Measurements from ENCODE around the gene SRRM1. TPM values are rescaled to one million over a fixed set of nuclear protein-coding genes. Genes with fewer than 3 reads are reported as not detected.
"Not testable (repeated sequence)": the region's sequence is repeated elsewhere in the genome, so short reads cannot be mapped to it uniquely, and the experiment has no call there.

SRRM1 gene
- total RNA-seq, 1 donor from 2014 or later: 155 TPM

DNA sequence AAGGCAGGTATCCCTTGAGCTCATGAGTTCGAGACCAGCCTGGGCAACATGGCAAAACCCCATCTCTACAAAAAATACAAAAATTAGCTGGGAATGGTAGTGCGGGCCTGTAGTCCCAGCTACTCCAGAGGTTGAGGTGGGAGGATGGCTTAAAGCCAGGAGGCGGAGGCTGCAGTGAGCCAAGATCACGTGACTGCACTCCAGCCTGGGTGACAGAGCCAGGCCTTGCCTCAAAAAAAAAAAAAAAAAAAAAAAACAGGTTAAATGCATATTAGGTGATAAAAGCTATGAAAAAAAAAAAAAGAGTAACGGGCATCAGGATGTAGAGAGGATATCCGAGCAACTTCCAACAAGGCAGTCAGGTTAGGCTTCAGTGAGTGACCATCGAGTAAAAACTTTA lies 2.8 kb upstream of the SRRM1 start:
- no peak for DNase-seq (ENCODE audit: low spot score)
- no peak for ATAC-seq
- intact Hi-C loops (cut with DNase I): no loop called here

DNA sequence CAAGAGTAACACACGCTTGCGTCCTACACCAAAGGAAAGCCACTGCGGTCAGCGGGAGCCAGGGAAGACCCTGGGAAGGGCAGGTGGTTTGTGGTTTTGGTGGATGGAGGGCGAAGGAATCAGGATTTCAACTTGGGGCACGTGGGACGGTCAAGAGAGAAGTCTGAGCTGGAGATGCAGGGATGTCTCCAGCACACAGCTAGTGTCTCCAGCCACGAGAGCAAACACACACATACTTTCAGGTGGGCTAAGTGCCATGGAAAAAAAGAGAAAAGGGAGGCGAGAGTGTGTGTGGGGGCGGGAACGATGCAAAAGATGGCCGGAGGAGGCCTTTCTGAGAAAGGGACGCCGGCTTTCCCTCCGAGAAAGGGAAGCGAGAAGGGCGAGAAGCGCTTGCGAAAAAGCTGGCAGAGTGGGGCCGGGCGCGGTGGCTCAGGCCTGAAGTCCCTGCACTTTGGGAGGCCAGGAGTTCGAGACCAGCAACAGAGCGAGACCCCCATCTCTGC lies 1.4 kb upstream of the SRRM1 start:
- DNase-seq (ENCODE audit: low spot score) (peak; percentile 70), ATAC-seq (no peak)
- intact Hi-C loops (cut with DNase I): no loop called here

DNA sequence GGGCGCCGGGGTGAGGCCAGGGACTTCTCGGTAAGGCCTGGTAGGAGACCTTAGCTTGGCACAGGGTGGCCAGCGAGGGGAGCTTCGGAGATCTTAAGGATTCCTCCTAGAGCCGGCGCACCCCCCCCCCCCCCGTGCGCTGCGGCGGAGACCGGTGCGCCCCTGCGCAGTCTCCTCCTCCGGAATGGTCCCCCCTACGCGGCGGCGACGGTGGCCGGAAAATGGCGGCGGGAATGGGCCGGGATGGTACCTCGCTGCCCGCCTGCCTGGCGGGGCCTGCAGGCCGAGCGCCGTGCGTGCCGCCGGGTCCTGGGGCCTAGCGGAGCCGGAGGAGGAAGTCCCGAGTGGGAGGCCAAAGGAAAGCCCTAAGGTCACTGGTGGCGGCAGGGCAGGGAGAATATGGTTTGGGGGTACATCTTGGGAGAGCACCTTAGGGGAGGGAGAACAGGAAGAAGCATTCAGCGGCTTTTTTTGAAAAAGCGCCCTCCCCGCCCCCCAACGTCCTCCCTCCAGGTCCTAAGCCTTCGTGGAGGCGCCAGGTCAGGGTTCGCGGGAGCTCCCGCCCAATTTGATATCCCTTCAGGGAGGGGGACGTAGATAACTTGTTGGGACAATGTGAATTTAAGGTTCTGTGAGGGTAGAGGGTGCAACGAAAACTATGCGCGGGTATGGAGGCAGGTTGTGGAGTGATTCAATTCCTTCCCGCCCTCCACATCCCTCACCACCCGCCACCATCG lies 429 bp downstream of the SRRM1 start:
- intact Hi-C loops (cut with DNase I): no loop called here
- peak; percentile 1 for ATAC-seq
- no peak for DNase-seq (ENCODE audit: low spot score)

DNA sequence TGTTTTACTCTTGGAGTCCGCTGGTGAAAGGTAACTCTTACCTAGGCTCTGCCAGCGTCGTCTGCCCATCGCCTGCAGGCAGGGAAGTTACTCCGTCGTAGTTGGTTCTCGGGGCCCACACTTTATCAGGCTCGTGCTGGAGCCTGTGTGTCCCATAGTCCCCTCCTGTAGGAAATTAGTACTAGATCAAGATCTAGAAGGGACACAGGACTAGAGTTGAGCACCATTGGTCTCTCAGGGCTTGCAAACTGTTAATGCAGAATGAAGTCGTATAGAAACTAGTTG lies 940 bp downstream of the SRRM1 start:
- ATAC-seq: no peak
- intact Hi-C loops (cut with DNase I): no loop called here
- no peak for DNase-seq (ENCODE audit: low spot score)

DNA sequence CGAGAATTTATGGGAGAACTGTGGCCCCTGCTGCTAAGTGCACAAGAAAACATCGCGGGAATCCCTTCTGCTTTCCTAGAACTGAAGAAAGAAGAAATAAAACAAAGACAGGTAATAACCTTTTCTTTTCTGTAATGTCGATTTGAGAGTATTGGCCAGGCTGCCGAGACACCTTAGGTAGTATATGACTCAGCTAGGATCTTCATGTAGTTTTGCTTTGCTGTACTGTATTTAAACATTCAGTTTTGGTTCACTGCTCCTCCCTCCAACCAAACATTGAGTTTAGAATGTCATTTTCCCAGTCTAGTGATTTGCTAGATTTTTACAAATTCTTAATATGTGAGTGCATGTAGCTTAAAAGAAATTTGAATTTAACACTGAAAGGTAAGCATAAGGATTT lies 5.8 kb downstream of the SRRM1 start:
- ATAC-seq (no peak), DNase-seq (ENCODE audit: low spot score) (no peak)
- intact Hi-C loops (cut with DNase I): no loop called here

DNA sequence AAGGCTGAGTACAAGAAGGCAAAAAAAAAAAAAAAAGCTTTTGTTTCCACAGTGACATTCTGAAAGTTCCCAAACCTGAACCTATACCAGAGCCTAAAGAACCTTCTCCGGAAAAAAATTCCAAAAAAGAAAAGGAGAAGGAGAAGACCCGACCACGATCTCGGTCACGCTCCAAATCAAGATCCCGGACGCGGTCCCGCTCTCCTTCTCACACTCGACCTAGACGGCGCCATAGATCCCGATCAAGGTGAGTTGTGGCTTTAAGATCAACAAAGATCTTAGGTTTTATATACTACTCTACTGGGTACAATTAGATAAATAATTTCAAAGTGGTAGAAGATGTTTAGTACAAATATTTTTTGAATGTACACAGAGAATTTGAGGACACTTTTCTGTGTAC lies 9.3 kb downstream of the SRRM1 start:
- intact Hi-C loops (cut with DNase I): no loop called here
- no peak for ATAC-seq
- no peak for DNase-seq (ENCODE audit: low spot score)

DNA sequence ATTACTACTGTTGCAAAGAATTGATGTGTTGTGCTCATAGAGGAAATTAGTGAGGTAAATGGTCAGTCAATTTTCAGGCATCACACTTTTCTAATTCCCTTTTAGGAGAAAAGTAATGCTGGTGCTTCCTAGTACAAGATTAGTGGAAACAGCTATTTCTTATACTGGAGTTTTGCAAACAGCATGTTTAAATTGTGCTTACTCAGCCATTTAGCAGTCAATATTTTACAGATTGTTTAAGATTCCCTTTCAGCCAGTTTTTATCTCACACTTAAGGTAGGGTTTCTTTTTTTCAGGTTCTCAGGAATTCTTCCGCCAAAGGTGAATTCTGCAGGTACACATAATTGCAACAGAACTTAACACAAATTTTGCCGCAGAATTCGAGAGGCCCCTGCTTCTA lies 10.9 kb downstream of the SRRM1 start:
- no peak for DNase-seq (ENCODE audit: low spot score)
- no peak for ATAC-seq
- intact Hi-C loops (cut with DNase I): no loop called here

DNA sequence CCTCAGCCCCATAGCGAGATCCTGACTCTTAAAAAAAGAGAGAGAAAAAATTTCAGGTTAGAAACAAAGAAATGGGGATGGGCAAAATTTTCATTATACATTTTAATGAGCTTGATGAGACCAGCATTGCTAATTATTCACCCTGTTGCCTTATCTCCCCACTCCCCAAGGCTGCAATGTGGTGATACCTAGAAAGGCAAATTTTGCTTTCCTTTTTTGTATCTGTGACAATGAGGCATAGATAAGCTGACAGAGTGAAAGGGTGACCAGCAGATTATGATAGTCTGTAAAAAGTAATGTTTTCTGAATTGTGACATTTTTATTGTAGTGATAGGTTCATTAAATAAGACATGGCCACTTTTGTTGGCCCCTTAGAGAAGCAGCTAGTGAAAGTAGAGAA lies 12.9 kb downstream of the SRRM1 start:
- DNase-seq (ENCODE audit: low spot score) (no peak), ATAC-seq (no peak)
- intact Hi-C loops (cut with DNase I): no loop called here

DNA sequence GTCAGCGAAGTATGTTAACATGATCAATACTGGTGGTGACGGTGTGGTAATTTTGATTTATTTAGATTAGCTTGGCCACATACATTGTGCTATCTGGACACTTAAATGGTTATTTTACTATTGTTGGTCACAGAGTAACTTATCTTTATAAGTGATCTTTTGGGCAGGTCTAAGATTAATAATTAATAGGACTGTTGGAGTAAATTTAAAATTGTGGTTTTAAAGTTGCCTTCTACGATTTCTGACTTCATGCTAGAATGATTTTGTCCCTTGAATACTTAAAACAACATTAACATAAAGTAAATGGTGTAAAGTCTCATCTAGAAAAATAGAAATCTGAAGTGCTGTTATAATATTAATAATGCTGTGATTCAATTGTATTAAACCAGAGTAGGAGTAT lies 14.7 kb downstream of the SRRM1 start:
- no peak for DNase-seq (ENCODE audit: low spot score)
- ATAC-seq: no peak
- intact Hi-C loops (cut with DNase I): no loop called here

DNA sequence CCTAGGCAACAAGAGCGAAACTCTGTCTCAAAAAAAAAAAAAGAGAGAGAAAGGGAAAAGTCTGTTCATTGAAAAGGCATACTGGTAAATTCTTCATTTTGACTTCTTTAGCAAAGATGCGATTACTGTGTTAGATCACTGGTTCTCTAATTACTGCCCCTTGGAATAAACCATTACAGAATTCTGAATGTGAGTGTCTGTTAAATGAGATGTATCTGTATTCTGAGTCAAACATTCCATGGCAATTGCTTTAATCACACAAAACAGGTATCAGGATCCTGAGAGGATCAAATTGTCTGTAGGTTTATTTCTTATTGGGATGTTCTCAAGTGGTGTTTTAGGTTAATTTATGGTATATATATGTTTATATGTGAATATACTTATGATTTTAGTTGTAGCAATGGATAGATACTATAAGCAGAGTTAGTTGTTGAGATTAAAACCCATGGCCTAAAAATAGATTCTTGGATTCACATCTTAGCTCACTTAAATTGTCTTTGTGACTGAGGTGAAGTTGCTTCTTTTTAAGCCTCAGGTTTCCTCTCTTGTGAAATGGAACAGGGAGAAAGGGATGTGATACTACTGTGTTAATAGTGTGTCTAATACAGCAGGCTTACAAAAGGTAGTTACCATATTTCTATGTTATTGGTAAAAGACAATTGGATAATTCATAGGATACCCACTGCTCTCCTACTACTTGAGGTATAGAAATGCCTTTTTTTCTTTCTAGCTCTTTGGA lies 16.2 kb downstream of the SRRM1 start:
- no peak for ATAC-seq
- no peak for DNase-seq (ENCODE audit: low spot score)
- intact Hi-C loops (cut with DNase I): no loop called here

DNA sequence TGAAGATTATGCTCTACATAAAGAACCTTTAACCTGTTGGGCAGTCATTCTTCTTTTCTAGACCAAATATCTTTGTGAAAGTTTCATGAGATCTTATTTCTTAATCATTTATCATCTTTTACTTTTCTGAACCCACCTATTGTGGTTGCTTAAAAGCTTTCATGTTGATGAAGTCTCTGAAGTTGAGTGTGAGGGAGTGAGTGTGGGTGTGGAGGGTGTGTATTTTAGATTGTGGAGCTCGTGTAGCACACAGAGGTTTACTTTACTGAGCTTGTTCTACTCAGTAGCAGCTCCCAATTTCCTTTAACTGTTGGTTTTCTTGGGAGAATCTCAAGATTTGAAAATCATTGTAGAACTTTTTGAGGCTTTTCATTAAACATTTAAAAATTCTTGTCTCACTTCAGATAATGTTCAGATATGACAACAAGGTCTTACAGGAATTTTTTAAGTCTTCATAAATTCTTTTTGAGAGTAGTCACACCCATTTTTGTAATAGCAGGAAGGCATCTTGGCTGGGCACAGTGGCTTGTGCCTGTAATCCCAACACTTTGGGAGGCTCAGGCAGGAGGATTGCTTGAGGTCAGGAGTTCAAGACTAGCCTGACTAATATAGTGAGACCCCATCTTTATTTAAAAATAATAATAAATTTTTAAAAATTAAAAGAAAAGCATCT lies 17.0 kb downstream of the SRRM1 start:
- intact Hi-C loops (cut with DNase I): no loop called here
- DNase-seq (ENCODE audit: low spot score) (no peak), ATAC-seq (no peak)

DNA sequence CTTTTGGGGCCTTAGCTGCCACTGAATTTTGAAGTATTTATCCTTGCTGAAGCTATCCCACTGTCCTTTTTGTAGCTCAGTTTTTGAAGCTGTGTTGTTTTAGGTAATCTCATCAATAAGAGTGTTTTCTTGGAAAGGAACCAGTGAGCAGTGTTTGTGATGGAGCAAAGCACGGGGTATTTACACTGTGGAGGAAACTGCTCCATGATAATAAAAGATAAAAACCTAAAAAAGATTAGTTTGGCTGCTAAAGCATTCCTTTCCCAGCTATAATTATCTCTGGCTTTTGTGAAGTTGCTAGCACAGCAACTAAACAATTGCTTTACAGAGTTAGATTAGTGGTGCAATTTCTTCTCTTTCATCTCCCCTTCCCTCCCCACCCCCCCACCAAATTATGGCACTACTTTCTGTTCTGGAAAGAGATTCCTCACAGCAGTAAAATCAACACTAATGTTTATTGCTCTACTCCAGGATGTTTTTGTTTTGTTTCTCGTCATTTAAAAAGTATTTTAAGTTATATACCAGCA lies 21.5 kb downstream of the SRRM1 start:
- DNase-seq (ENCODE audit: low spot score) (no peak), ATAC-seq (no peak)
- intact Hi-C loops (cut with DNase I): no loop called here

DNA sequence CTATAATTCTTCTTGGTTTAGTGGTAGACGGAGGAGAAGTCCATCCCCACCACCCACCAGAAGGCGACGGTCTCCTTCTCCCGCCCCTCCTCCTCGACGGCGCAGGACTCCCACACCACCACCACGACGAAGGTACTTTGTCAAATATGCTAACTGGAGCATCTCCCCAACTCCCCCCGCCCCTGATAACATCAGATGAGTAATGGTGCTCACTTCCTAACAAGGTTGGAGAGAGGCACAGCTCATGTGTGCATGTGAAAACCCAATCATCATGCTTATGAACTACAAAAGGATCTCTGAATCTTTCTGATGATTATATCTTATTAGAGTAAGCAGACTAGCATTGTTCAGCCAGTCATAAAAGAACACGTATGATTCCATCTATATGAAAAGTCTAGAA lies 23.7 kb downstream of the SRRM1 start:
- no peak for ATAC-seq
- no peak for DNase-seq (ENCODE audit: low spot score)
- intact Hi-C loops (cut with DNase I): no loop called here

DNA sequence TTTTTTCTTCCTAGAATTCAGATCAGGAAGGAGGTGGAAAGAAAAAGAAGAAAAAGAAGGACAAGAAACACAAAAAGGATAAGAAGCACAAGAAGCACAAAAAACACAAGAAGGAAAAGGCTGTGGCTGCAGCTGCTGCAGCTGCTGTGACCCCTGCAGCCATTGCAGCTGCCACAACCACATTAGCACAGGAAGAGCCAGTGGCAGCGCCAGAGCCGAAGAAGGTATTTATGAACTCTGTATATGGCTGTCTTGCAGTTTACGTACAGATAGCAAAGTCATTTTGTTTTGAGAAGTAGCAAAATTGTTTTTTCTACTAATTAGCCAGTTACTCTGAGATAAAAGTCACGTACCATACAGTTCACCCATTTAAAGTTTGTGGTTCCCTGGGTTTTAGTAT lies 28.3 kb downstream of the SRRM1 start:
- intact Hi-C loops (cut with DNase I); ATAC-seq; DNase-seq (ENCODE audit: low spot score): not testable (repeated sequence)

DNA sequence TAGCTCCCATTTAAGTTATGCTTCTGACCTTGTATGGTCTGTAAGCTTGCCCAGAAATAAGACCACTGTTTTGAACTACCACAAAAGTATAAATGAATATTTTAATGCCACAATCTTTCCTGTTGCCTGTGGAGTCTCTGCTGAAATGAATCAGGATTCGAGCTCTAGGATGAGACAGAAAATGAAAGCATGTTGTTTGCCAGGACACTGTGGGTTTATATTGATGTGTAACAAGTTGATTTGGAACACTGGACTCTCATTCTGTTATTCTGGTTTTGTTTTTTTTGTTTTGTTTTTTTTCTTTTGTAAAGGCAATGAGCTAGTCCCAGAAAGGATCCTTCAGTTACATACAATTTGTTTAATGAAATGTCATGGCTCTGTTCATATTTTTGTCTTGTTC lies 29.6 kb downstream of the SRRM1 start:
- intact Hi-C loops (cut with DNase I); DNase-seq (ENCODE audit: low spot score); ATAC-seq: not testable (repeated sequence)

DNA sequence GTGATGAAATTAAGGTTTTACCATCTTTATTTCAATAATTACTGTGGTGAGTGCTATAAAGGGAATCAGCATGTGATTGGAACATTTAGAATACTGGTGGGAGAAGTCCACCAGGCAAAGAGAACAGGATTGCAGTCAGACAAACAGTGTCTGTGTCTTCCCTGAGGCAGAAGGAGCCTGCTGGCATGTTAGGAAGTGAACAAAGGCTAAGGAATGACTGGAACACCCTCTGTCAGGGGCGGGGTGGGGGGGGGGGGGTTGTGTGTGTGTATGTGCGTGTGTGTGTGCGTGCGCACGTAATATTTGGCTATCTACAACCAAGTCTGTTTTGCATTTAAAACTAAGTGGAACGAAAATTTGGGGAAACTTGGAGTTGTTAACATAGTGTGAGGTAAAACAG lies 30.2 kb downstream of the SRRM1 start:
- intact Hi-C loops (cut with DNase I): no loop called here
- DNase-seq (ENCODE audit: low spot score) (no peak), ATAC-seq (no peak)

DNA sequence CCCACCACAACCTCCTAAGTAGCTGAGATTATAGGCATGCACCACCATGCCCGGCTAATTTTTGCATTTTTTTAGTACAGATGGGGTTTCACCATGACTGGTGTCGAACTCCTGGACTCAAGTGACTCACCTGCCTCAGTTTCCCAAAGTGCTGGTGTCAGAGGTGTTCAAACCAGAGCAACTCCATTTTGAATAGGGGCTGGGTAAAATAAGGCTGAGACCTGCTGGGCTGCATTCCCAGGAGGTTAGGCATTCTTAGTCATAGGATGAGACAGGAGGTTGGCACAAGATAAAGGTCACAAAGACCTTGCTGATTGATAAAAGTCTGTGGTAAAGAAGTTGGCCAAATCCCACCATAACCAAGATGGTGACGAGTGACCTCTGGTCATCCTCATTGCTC lies 35.3 kb downstream of the SRRM1 start:
- intact Hi-C loops (cut with DNase I); ATAC-seq; DNase-seq (ENCODE audit: low spot score): not testable (repeated sequence)

DNA sequence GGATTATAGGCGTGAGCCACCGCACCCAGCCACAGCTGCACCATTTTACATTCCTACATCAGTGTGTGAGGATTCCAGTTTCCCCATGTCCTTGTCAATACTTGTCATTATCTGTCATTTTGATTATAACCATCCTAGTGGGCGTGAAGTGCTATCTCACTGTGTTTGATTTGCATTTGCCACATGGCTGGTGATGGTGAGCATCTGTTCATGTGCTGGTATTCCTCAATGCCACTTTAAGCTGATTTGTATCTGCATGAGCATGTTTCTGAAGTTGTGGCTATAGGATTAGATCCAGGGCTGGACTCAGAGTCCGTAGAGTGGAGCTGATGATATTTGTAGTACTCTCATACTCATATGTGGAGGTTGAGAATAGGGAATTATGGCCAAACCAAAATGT lies 36.6 kb downstream of the SRRM1 start:
- ATAC-seq (no peak), DNase-seq (ENCODE audit: low spot score) (no peak)
- intact Hi-C loops (cut with DNase I): no loop called here

DNA sequence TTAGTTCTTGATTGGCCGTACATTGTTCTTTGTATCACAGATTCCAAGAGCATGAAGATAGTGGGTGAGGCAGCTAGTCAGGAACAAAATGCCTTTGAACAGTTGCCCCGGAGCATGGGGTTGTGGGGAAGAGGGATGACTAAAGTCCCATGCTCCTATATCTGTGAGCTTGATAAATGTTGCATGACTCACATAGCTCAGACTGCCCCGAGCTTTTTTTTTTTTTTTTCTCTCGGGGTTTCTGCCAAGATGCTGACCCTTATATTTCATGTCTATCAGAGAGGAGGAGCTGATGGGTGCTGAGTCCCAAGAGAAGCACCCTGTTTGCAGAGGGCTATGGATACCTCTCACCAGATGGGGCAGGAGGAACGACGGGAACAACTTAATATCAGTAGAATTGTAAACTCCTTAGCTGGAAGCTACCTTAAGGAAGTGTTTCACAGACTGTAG lies 40.6 kb downstream of the SRRM1 start:
- intact Hi-C loops (cut with DNase I): no loop called here
- DNase-seq (ENCODE audit: low spot score): no peak

DNA sequence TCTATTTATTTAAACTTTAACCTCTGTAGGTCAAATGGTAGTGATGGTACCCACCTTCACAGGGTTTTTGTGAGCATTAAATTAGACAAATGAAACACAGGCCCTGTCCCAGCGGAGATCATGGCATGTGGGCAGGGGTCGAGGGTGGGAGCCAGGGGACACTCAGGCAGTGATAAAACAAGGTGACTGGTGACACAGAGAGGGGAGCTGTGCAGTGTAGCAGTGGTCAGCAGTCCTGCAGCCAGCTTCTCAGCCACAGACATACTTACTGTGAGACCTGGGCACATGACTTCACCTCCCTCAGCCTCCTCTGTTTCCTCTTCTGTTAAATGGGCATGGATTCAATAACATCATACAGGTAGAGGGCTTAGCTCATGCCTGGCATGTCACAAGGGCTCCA lies 44.9 kb downstream of the SRRM1 start:
- intact Hi-C loops (cut with DNase I): no loop called here
- DNase-seq (ENCODE audit: low spot score) (no peak), ATAC-seq (peak; percentile 5)

More for the DNA sequence above, 40.6 kb downstream of the SRRM1 start:
- ATAC-seq: no peak

All from sciatic nerve (tissue), 2 donors.